Activated CD4-positive, alpha-beta T cell treated with anti-CD3 and anti-CD28 coated beads for 4 hours (primary cell): Measurements from ENCODE around the gene TROAP.
"Not testable (repeated sequence)": the region's sequence is repeated elsewhere in the genome, so short reads cannot be mapped to it uniquely, and the experiment has no call there.

Experiments
- DNase-seq, 2 donors: peaks; one replicate each; pipeline ENCODE4 v3.0.0-alpha.2; 2020

TROAP gene

DNA sequence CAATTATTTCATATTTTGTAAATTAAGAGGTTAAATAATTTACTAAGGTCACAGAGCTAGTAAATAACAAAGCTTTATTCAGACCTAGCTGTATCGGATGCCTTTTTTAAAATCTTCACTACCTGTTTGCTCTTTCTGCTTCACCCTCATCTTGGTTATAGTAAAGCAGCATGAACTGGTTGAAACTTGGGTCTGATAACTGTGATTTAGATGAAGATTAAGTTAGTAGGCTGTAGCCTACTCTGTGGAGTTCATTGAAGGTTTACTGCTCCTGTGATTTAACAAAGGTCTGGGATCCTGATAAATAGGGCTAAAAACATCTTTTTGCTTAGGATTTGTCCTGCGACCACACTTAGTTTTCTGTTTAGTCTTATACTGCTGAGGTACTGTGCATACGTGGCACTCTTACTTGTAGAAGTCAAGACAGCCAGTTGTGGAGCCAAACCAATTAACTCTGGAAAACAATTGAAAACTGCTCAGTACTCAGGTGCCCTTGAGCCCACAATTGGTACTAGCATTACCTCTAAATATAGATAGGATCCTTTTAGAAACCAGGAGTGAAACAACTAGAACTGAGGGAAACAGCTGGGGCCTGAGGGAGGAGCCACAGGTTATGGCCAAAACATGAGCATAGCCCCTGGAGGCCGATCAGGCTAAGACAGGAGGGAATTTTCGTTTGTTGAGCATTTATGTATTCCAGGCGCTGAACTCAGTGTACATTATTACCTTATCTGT, 46.5 kb downstream of the TROAP start:
- DNase-seq: no peak

- DNase-seq: no peak
Measured at GRCh38 chr12:49370539-49370938, 47.5 kb downstream of the TROAP start.

- DNase-seq: no peak
Measured at GRCh38 chr12:49375406-49375805, 52.4 kb downstream of the TROAP start.

DNA sequence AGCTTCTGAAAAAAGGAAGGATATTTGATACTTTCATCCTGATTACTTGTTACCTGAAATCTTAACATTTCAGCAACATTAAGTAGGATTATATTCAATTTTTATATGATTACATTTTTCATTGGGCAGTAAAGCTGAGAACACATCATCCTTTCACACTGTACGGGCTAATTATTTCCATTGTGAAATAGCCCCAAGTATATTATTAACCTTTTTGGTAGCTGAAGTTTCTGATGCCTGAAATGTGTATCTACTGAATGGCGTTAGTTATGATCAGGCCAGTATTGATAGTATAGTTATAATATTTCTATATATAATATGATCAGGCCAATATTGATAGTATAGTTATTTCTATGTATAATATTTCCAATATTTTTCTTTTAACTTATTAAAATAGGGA, 54.3 kb downstream of the TROAP start:
- no peak for DNase-seq

DNA sequence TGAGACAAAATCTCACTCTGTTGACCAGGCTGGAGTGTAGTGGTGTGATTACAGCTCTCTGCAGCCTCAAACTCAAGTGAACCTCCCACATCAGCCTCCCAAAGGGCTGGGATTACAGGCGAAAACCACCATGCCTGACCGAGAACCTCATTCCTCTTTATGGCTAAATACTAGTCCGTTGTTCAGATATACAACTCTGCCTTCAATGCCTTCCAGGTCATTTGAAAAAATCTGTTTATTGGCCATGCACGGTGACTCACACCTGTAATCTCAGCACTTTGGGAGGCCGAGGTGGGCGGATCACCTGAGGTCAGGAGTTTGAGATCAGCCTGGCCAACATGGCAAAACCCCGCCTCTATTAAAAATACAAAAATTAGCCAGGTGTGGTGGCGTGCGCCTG, 57.1 kb downstream of the TROAP start:
- not testable (repeated sequence) for DNase-seq
